NCI-H2227 (cell line): ENCODE results near the gene IMMP1L.

Experiments used
- DNase-seq: peaks from one replicate; lab custom pipeline; 2025; ENCODE audit not compliant: unreplicated experiment; lab: John Stamatoyannopoulos, UW

Gene IMMP1L

DNA sequence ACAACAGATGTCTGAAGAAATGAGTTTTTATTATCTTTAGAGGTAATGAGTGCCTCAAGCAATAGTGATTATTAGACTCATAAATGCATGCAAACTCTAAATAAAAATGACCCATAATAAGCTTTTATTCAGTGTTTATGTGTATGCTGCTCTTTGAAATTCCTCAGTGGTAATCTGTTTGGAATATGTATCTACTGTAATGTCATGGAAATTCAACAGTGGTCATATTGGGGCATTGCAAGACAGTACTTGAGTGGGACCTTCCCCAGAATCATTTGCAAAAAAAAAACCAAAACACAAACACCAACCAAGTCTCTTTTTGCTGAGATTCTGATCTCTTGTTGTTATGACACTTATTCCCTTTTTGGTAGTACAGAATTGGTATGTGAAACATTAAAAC lies 104.8 kb downstream of the IMMP1L start:
- no peak for DNase-seq

DNA sequence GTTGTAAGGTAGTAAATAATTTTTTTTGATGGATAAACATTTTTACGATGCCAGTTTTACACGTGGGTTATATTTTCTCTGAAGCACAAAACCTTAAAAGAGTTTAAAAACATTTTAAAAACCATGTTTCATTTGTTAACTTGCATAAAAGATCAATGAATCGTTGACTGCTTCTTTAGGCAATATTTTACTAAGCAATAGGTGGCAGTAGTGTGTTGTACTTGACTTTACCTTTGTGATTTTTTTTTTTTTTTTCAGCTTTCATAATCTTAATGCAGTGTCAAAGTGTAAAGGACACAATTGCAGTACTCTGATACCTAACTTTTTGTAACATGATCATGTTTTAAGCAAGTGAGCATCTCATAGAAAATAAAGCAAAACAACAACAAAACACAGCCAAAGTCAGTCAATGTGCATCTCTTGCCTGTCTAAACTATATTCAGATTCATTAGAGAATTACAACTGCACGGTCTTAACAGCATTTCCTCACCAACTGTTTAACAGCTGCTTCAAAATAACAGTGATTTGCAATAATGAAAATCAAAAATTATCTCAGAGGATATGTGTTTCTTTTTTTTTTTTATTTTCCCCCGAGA lies 112.1 kb downstream of the IMMP1L start:
- DNase-seq: peak; percentile 41

- no peak for DNase-seq
These were observed 122.0 kb downstream of the IMMP1L start for GRCh38 chr11:31387379-31387778.

GRCh38 chr11:31383116-31383515 lies 126.3 kb downstream of the IMMP1L start:
- no peak for DNase-seq
